ENCODE measurements around the gene ATXN7.
A peak's percentile ranks its signal among the peaks of the same experiment; 100 is the strongest.

ATXN7 gene

DNA sequence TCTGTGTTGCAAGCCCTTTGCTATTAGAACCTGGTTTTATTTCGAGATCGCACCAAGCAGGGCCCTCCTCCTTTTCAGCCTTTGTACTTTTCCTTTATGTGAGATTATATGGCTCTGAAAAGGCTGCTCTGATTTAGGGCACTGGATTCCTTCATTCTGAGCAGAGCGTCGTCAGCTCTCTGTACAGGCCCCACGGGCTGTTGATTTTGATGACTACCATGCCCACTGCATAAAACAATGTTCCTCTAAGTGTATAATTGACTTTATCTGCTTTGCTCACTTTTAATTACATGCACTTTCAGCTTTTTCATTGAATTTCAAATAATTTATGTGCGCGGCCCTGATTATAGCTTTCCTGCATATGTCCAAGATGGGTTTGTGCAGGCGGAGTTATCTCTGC is 164.0 kb downstream of the ATXN7 start:
- ChIA-PET CTCF (interaction anchor here (1.0 to 8.3 kb wide), 7 partner anchors 8 to 457 kb away, joined by 3 to 127 read pairs (median 4); no protein-coding TSS in a partner anchor), POLR2A (no interaction called here)
- TF ChIP-seq, protein P1, sequence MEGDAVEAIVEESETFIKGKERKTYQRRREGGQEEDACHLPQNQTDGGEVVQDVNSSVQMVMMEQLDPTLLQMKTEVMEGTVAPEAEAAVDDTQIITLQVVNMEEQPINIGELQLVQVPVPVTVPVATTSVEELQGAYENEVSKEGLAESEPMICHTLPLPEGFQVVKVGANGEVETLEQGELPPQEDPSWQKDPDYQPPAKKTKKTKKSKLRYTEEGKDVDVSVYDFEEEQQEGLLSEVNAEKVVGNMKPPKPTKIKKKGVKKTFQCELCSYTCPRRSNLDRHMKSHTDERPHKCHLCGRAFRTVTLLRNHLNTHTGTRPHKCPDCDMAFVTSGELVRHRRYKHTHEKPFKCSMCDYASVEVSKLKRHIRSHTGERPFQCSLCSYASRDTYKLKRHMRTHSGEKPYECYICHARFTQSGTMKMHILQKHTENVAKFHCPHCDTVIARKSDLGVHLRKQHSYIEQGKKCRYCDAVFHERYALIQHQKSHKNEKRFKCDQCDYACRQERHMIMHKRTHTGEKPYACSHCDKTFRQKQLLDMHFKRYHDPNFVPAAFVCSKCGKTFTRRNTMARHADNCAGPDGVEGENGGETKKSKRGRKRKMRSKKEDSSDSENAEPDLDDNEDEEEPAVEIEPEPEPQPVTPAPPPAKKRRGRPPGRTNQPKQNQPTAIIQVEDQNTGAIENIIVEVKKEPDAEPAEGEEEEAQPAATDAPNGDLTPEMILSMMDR (IDR thresholded peaks at IDR 0.05; ENCODE audit: control extremely low read depth, extremely low read depth, low read depth, missing control alignments): no peak
- no peak for DNase-seq (ENCODE audit: extremely low spot score)

DNA sequence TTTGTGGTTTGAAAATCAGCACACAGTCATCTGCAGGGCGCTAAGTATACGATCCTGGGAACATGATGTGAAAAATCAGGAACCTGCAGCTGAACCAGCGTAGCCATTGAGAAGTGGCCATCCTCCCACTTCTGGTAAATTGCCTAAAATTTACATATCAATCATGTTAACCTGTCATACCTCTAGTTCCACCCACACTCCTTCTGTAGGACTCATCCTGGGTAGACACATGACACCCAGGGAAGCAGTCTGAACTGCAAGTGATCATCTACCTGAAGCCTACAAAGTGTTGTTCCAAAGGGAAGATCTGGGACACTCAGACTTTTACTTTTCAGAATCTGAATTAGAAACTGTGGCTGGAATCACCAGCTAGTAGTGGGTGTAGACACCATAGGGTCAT is 165.1 kb downstream of the ATXN7 start:
- ChIA-PET CTCF (interaction anchor here (1.5 to 8.3 kb wide), 3 partner anchors 435 to 456 kb away, joined by 4 to 127 read pairs (median 22); no protein-coding TSS in a partner anchor), POLR2A (no interaction called here)
- DNase-seq (ENCODE audit: extremely low spot score): no peak

DNA sequence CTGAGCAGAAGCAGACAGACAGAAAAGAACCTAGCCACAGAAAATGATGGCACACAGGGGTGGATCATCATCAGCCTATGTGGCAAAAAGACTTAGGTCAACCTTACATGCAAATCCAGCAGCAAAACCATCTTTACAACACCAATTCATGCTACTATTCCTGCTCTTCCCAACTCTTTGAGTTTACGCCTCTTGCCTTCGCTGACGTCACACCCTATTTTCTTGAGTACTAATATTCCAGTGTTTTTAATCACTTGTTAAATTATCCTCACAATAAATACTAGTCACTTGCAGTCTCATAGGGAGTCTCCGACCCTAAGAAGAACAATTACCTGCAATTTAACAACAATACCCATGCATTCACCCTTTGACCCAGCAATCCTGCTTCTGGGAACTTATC is 165.6 kb downstream of the ATXN7 start:
- CTCF ChIA-PET: interaction anchor here (1.1 to 8.3 kb wide), 8 partner anchors 10 to 455 kb away, joined by 3 to 127 read pairs (median 7); no protein-coding TSS in a partner anchor
- DNase-seq (ENCODE audit: extremely low spot score): no peak
- POLR2A ChIA-PET: no interaction called here
- TF ChIP-seq, protein P1 (IDR thresholded peaks at IDR 0.05; ENCODE audit: control extremely low read depth, extremely low read depth, low read depth, missing control alignments): no peak

More for the DNA sequence above, 165.1 kb downstream of the ATXN7 start:
- TF ChIP-seq, protein P1 (IDR thresholded peaks at IDR 0.05; ENCODE audit: control extremely low read depth, extremely low read depth, low read depth, missing control alignments): no peak

DNA sequence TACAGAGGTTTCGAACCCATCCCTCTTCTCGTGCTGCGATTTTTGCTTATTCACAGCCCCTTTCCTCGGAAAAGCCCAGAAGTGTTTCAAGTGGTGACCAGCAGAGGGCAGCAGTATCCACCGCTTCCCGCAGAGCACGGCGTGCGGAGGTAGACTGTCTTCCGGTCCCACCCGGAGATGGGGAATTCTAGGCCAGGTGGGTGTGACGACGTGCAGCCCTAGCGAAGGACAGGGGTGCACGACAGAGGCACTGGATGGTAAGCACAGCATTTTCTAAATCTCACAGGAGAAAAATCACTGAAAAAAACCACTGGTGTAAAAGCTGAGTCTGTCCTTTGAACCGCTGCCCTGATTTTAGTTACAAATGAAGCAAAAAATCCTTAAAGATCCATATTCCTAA is 167.1 kb downstream of the ATXN7 start:
- peak; percentile 78 for DNase-seq (ENCODE audit: extremely low spot score)
- ChIA-PET POLR2A (no interaction called here), CTCF (interaction anchor here (0.7 to 8.3 kb wide), 24 partner anchors 9 to 463 kb away, joined by 3 to 127 read pairs (median 4); no protein-coding TSS in a partner anchor)
- TF ChIP-seq, protein P1 (IDR thresholded peaks at IDR 0.05; ENCODE audit: control extremely low read depth, extremely low read depth, low read depth, missing control alignments): peak; percentile 83

DNA sequence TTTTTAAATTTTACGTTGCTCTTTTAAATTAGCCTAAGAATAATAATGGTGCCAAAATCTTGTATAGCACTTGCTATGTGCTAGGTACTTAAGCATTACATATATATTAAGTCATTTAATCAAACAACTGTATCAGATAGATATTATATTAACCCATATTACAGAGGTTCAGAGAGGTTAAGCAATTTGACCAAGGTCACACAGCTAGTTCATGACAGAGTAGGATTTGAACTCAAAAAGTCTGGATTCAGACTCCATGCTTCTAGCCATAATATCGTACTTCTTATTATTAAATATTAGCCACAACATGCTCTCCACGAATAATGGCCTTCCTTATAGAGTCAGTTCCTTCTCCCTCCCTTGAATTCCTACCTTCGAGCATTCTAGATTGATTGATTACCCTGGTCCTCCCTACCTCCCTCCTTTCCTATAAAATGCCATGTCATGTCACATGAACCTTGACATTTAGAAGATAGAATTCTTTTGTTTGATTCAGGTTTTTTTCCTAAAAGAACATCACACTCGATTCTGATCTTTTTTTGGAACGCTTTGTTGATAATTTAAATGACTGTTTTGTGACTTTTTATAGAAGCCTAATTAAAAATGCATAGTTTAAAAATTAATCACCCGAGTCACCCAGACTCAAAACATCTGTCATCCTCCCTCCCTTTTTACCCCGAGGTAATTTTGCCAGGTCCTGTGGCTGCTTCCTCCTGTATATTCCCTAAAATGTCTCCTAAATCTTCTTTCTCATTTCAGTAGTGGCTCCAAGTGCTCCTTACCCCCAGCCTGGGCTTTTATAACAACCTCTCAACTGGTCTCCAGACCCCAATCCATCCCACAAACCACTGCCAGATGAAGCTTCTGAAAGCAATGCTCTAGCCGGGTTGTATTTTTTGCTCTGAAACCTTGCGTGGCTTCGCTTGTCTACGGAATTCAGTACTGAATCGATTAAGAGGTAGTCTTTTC is 168.2 kb downstream of the ATXN7 start:
- ChIA-PET CTCF (interaction anchor here (0.7 to 8.3 kb wide), 13 partner anchors 7 to 461 kb away, joined by 3 to 127 read pairs (median 5); partner anchors contain the start of gene PSMD6), POLR2A (no interaction called here)
- TF ChIP-seq, protein P1 (IDR thresholded peaks at IDR 0.05; ENCODE audit: control extremely low read depth, extremely low read depth, low read depth, missing control alignments): no peak
- no peak for DNase-seq (ENCODE audit: extremely low spot score)

DNA sequence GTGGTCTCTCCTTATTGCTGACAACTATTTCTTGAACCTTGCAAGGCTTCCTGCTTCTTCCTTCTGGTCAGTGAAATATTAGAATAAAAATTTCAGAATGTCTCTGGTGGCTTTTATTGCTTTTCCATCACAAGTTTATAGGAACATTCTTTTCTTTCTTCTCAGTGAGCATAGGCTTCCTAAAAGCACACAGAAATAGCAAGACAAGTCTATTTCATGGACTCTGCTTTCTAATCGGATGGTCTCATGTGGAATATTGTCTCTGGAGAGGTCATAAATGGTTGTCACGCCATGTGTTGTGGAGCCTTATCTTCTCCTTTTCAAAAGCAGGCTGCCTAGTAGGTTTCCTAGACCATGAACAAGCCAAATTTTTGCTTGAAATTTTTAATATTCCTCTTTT is 169.4 kb downstream of the ATXN7 start:
- ChIA-PET CTCF (interaction anchor here (1.2 to 8.3 kb wide), 4 partner anchors 10 to 460 kb away, joined by 3 to 127 read pairs (median 8); partner anchors contain the start of gene PSMD6), POLR2A (no interaction called here)
- TF ChIP-seq, protein P1 (IDR thresholded peaks at IDR 0.05; ENCODE audit: control extremely low read depth, extremely low read depth, low read depth, missing control alignments): no peak
- no peak for DNase-seq (ENCODE audit: extremely low spot score)

Measured in GM10248 (cell line).